ENCODE data around the gene ECT2.
"Not testable (repeated sequence)": the region's sequence is repeated elsewhere in the genome, so short reads cannot be mapped to it uniquely, and the experiment has no call there.

The ECT2 gene
- long read RNA-seq, donor 1 = 0 reads
- long read RNA-seq, donor 2 = 0 reads
- long read RNA-seq, donor 3 = 0 reads
- long read RNA-seq, donor 4 = 0 reads
- long read RNA-seq, donor 5, full-length matches to known transcripts = 2 of 18 reads
- long read RNA-seq, donor 5, partial matches to known transcripts = 16 of 18 reads
- long read RNA-seq, donor 5, other reads (novel, unspliced or antisense) = 0 of 18 reads
- long read RNA-seq, donor 6, full-length matches to known transcripts = 1 of 1 reads
- long read RNA-seq, donor 6, partial matches to known transcripts = 0 of 1 reads
- long read RNA-seq, donor 6, other reads (novel, unspliced or antisense) = 0 of 1 reads
- long read RNA-seq, donor 7, full-length matches to known transcripts = 1 of 31 reads
- long read RNA-seq, donor 7, partial matches to known transcripts = 30 of 31 reads
- long read RNA-seq, donor 7, other reads (novel, unspliced or antisense) = 0 of 31 reads
- long read RNA-seq, donor 8, full-length matches to known transcripts = 1 of 13 reads
- long read RNA-seq, donor 8, partial matches to known transcripts = 12 of 13 reads
- long read RNA-seq, donor 8, other reads (novel, unspliced or antisense) = 0 of 13 reads

- DNase-seq = peak; percentile 96
Measured at GRCh38 chr3:172750368-172751174, at the start of gene ECT2. Gene ECT2 (plus strand): TSS chr3:172750726. CDS start chr3:172754531, 3,805 bp downstream.

GRCh38 chr3:172700936-172701455 is 49.5 kb upstream of the ECT2 start:
- DNase-seq = no peak

GRCh38 chr3:172701751-172702150 is 48.8 kb upstream of the ECT2 start:
- DNase-seq = no peak

GRCh38 chr3:172702256-172702655 is 48.3 kb upstream of the ECT2 start:
- DNase-seq = no peak

- DNase-seq = not testable (repeated sequence)
Measured at GRCh38 chr3:172702731-172703130, 47.8 kb upstream of the ECT2 start.

GRCh38 chr3:172704001-172704400 is 46.5 kb upstream of the ECT2 start:
- no peak for DNase-seq

GRCh38 chr3:172705170-172705569 is 45.4 kb upstream of the ECT2 start:
- DNase-seq = no peak

- DNase-seq = no peak
Measured at GRCh38 chr3:172707030-172707429, 43.5 kb upstream of the ECT2 start.

GRCh38 chr3:172707967-172708366 is 42.6 kb upstream of the ECT2 start:
- no peak for DNase-seq

- DNase-seq = no peak
Measured at GRCh38 chr3:172708921-172709773, 41.4 kb upstream of the ECT2 start.

GRCh38 chr3:172709774-172710663 is 40.5 kb upstream of the ECT2 start:
- DNase-seq = no peak

GRCh38 chr3:172710664-172711453 is 39.7 kb upstream of the ECT2 start, which contains the start of gene NCEH1:
Gene NCEH1 (minus strand): TSS chr3:172711067. CDS start chr3:172710984, 83 bp downstream.
- peak; percentile 87 for DNase-seq

GRCh38 chr3:172711454-172711795 is 39.1 kb upstream of the ECT2 start:
- no peak for DNase-seq

GRCh38 chr3:172713316-172713715 is 37.2 kb upstream of the ECT2 start:
- DNase-seq = no peak

GRCh38 chr3:172716476-172716875 is 34.0 kb upstream of the ECT2 start:
- no peak for DNase-seq

- DNase-seq = no peak
Measured at GRCh38 chr3:172717493-172718088, 32.9 kb upstream of the ECT2 start.

GRCh38 chr3:172722536-172723040 is 27.9 kb upstream of the ECT2 start:
- not testable (repeated sequence) for DNase-seq

- DNase-seq = no peak
Measured at GRCh38 chr3:172726380-172726779, 24.1 kb upstream of the ECT2 start.

GRCh38 chr3:172735014-172735413 is 15.5 kb upstream of the ECT2 start:
- no peak for DNase-seq

All from right kidney (tissue), 9 donors.